Hepatocyte (in vitro differentiated cells): ENCODE data around the gene RNF115. TPM values are rescaled to one million over a fixed set of nuclear protein-coding genes. Genes with fewer than 3 reads are reported as not detected.

ENCODE experiments used
- DNase-seq: peaks from one replicate; pipeline ENCODE4 v3.0.0-alpha.2; 2016; ENCODE audit warnings: low spot score
- H2AFZ ChIP-seq: fragments of 200-600 bp; sonication (generic); 2 replicates; pipeline ENCODE4 v1.6.0; 2016; ENCODE audit warnings: antibody characterized with exemption, mild to moderate bottlenecking
- H3K27ac ChIP-seq: fragments of 200-600 bp; sonication (generic); 2 replicates; pipeline ENCODE4 v1.5.1; 2016; ENCODE audit warnings: mild to moderate bottlenecking
- H3K27me3 ChIP-seq: fragments of 200-600 bp; sonication (generic); 2 replicates; pipeline ENCODE4 v1.6.1; 2016
- H3K36me3 ChIP-seq: fragments of 200-600 bp; sonication (generic); replicated peaks from 2 replicates; pipeline ENCODE4 v1.5.1; 2016; ENCODE audit warnings: low read depth; ENCODE audit not compliant: insufficient read depth
- H3K4me1 ChIP-seq: fragments of 200-600 bp; sonication (generic); 2 replicates; pipeline ENCODE4 v1.5.1; 2016; ENCODE audit warnings: mild to moderate bottlenecking, moderate library complexity; ENCODE audit not compliant: insufficient read depth
- H3K4me2 ChIP-seq: fragments of 200-600 bp; sonication (generic); 2 replicates; pipeline ENCODE4 v1.6.0; 2016
- H3K4me3 ChIP-seq: fragments of 200-600 bp; sonication (generic); 2 replicates; pipeline ENCODE4 v1.5.1; 2016; ENCODE audit warnings: mild to moderate bottlenecking
- H3K79me2 ChIP-seq: fragments of 200-600 bp; sonication (generic); 2 replicates; pipeline ENCODE4 v1.6.0; 2017; ENCODE audit warnings: mild to moderate bottlenecking
- H3K9me2 ChIP-seq: fragments of 200-600 bp; sonication (generic); replicated peaks from 2 replicates; pipeline ENCODE4 v1.6.0; 2017; ENCODE audit warnings: mild to moderate bottlenecking; ENCODE audit not compliant: insufficient read depth
- H3K9me3 ChIP-seq: fragments of 200-600 bp; sonication (generic); 2 replicates; pipeline ENCODE4 v1.5.1; 2016; ENCODE audit warnings: low read depth, mild to moderate bottlenecking
- H4K20me1 ChIP-seq: fragments of 200-600 bp; sonication (generic); 2 replicates; pipeline ENCODE4 v1.6.0; 2016; ENCODE audit warnings: mild to moderate bottlenecking; ENCODE audit not compliant: insufficient read depth, poor library complexity, severe bottlenecking
- EZH2 ChIP-seq: fragments of 200-600 bp; sonication (generic); IDR thresholded peaks from 2 replicates; pipeline ENCODE4 v1.6.1; 2016; ENCODE audit warnings: antibody characterized with exemption, mild to moderate bottlenecking, borderline replicate concordance
- EZH2phosphoT487 ChIP-seq: fragments of 200-600 bp; sonication (generic); IDR thresholded peaks from one replicate; pipeline ENCODE4 v1.6.1; 2018; ENCODE audit warnings: antibody characterized with exemption, mild to moderate bottlenecking, low read depth, moderate library complexity; ENCODE audit not compliant: unreplicated experiment, severe bottlenecking
- WGBS: methylation state at CpG from one replicate; pipeline ENCODE4 v1.1.6; 2016; ENCODE audit warnings: low lambda C conversion rate; ENCODE audit errors: missing lambda C conversion rate; 5-methylcytosine and 5-hydroxymethylcytosine counted together
- polyA plus RNA-seq: library from polyadenylated mRNA; unstranded; fragments of >200 nt; fragmentation: Nextera tagmentation; extraction: Ambion mirVana; gene quantifications from 2 replicates; pipeline ENCODE4 v1.2.1, GENCODE V29; 2016
- total RNA-seq: library from RNA; depleted of rRNA; stranded (reverse); fragments of >200 nt; gene quantifications from 2 replicates; pipeline ENCODE4 v1.2.3, GENCODE V29; 2014
- TF ChIP-seq, protein P1 (sequence below): fragments of 200-600 bp; sonication (generic); IDR thresholded peaks from 2 replicates; pipeline ENCODE4 v1.5.1; 2016; ENCODE audit warnings: antibody characterized with exemption, mild to moderate bottlenecking; ENCODE audit not compliant: poor library complexity

Gene RNF115
- total and polyA plus RNA-seq, 2 experiments from 2014 or later: 8.6 to 13.7 TPM

DNA sequence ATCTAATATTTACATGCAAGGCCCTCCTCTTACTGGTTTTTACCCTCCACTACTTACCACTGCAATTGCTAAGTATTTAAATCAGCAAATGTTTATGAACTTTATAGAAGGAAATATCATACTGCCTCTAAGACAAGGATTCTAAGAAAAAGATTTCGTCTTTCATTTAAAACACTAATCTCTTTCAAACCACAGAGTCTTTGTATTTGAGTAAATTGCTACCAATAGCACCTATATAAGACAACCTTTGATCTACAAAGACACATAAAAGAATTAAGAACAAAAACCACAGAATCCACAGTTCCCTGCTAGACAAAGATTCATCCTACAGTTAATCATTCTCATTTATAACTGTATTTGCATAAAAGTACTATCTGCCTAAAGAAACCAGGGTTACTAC, 37.6 kb downstream of the RNF115 start:
- no peaks in the 10 kb centered on the region for H3K9me3 ChIP-seq
- H2AFZ ChIP-seq: no peak overlapping the region
- no peaks in the 10 kb centered on the region for H4K20me1 ChIP-seq
- H3K27me3 ChIP-seq: no peaks in the 10 kb centered on the region
- H3K36me3 ChIP-seq: no peaks in the 10 kb centered on the region
- TF ChIP-seq, protein P1, sequence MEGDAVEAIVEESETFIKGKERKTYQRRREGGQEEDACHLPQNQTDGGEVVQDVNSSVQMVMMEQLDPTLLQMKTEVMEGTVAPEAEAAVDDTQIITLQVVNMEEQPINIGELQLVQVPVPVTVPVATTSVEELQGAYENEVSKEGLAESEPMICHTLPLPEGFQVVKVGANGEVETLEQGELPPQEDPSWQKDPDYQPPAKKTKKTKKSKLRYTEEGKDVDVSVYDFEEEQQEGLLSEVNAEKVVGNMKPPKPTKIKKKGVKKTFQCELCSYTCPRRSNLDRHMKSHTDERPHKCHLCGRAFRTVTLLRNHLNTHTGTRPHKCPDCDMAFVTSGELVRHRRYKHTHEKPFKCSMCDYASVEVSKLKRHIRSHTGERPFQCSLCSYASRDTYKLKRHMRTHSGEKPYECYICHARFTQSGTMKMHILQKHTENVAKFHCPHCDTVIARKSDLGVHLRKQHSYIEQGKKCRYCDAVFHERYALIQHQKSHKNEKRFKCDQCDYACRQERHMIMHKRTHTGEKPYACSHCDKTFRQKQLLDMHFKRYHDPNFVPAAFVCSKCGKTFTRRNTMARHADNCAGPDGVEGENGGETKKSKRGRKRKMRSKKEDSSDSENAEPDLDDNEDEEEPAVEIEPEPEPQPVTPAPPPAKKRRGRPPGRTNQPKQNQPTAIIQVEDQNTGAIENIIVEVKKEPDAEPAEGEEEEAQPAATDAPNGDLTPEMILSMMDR: no peak
- TF ChIP-seq EZH2phosphoT487 (no peak), EZH2 (no peak)
- no peak overlapping the region for H3K4me3 ChIP-seq
- H3K4me2 ChIP-seq: peak overlapping the region; percentile 32
- peak overlapping the region; percentile 59 for H3K27ac ChIP-seq
- WGBS: 26% methylated on average over 1 of the region's 1 CpG
- H3K79me2 ChIP-seq: peaks cover 29% of the 10 kb centered on the region
- DNase-seq: no peak
- peaks cover 6% of the 10 kb centered on the region for H3K4me1 ChIP-seq
- H3K9me2 ChIP-seq: no peaks in the 10 kb centered on the region

DNA sequence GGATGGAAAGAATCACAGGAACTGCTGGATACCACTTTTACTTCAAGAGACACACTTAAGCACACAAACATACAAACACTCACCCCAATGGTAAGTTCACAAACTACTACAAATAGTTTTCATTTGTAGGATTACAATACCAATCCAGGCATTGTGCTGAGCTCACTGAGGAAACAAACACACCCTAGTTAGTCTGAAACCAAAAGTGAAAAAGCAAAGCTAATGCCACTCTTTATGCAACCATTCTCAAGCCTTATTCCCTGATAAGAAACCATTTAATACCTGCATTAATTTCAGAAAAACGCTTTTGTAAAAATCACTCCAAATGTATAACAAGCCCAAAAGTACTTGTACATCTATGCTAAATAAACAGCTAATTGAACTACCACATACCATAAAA, 38.3 kb downstream of the RNF115 start:
- H3K36me3 ChIP-seq: no peaks in the 10 kb centered on the region
- H3K9me3 ChIP-seq: no peaks in the 10 kb centered on the region
- no peaks in the 10 kb centered on the region for H3K9me2 ChIP-seq
- DNase-seq: no peak
- H3K4me1 ChIP-seq: peaks cover 6% of the 10 kb centered on the region
- TF ChIP-seq, protein P1: no peak
- TF ChIP-seq EZH2 (no peak), EZH2phosphoT487 (no peak)
- H3K4me2 ChIP-seq: peak overlapping the region; percentile 39
- whole genome bisulfite sequencing: 66% methylated on average over 1 of the region's 1 CpG
- H2AFZ ChIP-seq: no peak overlapping the region
- H3K79me2 ChIP-seq: peaks cover 22% of the 10 kb centered on the region
- H4K20me1 ChIP-seq: no peaks in the 10 kb centered on the region
- H3K27ac ChIP-seq: peak overlapping the region; percentile 59
- no peak overlapping the region for H3K4me3 ChIP-seq
- no peaks in the 10 kb centered on the region for H3K27me3 ChIP-seq

DNA sequence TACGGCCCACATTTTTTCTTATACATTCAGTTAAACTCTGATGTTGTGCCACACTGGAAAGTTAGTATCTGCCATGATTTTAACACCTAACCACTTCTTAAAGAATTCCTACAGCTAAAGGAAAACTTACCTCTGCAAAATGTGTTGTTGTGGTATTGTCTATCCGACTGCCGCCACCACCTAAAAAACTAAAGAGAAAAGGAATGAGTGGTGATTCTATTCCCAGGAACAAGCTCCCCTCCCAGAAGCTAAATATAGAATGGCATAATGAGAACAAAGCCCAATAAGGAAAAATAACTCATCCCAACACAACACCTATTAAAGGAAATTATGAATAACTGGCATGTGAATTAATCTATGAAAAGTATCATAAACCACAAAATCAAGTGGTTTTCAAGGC, 39.5 kb downstream of the RNF115 start:
- H3K4me2 ChIP-seq: no peak overlapping the region
- no peaks in the 10 kb centered on the region for H4K20me1 ChIP-seq
- TF ChIP-seq, protein P1: no peak
- TF ChIP-seq EZH2phosphoT487 (no peak), EZH2 (no peak)
- H3K79me2 ChIP-seq: peaks cover 14% of the 10 kb centered on the region
- no peak overlapping the region for H3K4me3 ChIP-seq
- no peaks in the 10 kb centered on the region for H3K9me2 ChIP-seq
- H3K9me3 ChIP-seq: no peaks in the 10 kb centered on the region
- WGBS: 82% methylated on average over 3 of the region's 3 CpGs
- H2AFZ ChIP-seq: no peak overlapping the region
- no peak overlapping the region for H3K27ac ChIP-seq
- DNase-seq: no peak
- H3K27me3 ChIP-seq: no peaks in the 10 kb centered on the region
- H3K4me1 ChIP-seq: peaks cover 6% of the 10 kb centered on the region
- no peaks in the 10 kb centered on the region for H3K36me3 ChIP-seq
